C4-2B (cell line): ENCODE measurements around the gene PC.

Experiments
- H3K27ac ChIP-seq: fragments of 450-650 bp; 2 replicates; pipeline ENCODE4 v1.5.1; 2017
- CTCF ChIP-seq: fragments of 450-650 bp; conservative IDR thresholded peaks from 2 replicates; pipeline ENCODE4 v1.5.1; 2017; ENCODE audit warnings: mild to moderate bottlenecking
- ZFX ChIP-seq: fragments of 450-650 bp; IDR thresholded peaks from 2 replicates; pipeline ENCODE4 v1.6.1; 2017

PC gene

GRCh38 chr11:66871521-66871901 is 86.7 kb downstream of the PC start:
- H3K27ac ChIP-seq = no peak overlapping the region
- TF ChIP-seq ZFX = no peak

GRCh38 chr11:66870616-66871520 is 87.3 kb downstream of the PC start:
- no peak for TF ChIP-seq CTCF
- no peak overlapping the region for H3K27ac ChIP-seq

GRCh38 chr11:66870131-66870530 is 88.1 kb downstream of the PC start:
- H3K27ac ChIP-seq = no peak overlapping the region
- no peak for TF ChIP-seq ZFX

- TF ChIP-seq ZFX (no peak), CTCF (no peak)
- H3K27ac ChIP-seq = no peak overlapping the region
Observed at GRCh38 chr11:66869567-66869870, 88.7 kb downstream of the PC start.

- H3K27ac ChIP-seq = peak overlapping the region; percentile 37
- peak; percentile 89 for TF ChIP-seq CTCF
- no peak for TF ChIP-seq ZFX
Observed at GRCh38 chr11:66868726-66869566, 89.2 kb downstream of the PC start.

- H3K27ac ChIP-seq = no peak overlapping the region; the same call in 1 of the 2 replicates
- TF ChIP-seq ZFX = no peak
- TF ChIP-seq CTCF = no peak
Observed at GRCh38 chr11:66868082-66868725, 90.0 kb downstream of the PC start.

GRCh38 chr11:66867425-66868040 is 90.7 kb downstream of the PC start:
- TF ChIP-seq ZFX (no peak), CTCF (no peak)
- no peak overlapping the region for H3K27ac ChIP-seq
